ENCODE data around the gene GPD1.
"Not testable (repeated sequence)": the region's sequence is repeated elsewhere in the genome, so short reads cannot be mapped to it uniquely, and the experiment has no call there.

GPD1 gene

DNA sequence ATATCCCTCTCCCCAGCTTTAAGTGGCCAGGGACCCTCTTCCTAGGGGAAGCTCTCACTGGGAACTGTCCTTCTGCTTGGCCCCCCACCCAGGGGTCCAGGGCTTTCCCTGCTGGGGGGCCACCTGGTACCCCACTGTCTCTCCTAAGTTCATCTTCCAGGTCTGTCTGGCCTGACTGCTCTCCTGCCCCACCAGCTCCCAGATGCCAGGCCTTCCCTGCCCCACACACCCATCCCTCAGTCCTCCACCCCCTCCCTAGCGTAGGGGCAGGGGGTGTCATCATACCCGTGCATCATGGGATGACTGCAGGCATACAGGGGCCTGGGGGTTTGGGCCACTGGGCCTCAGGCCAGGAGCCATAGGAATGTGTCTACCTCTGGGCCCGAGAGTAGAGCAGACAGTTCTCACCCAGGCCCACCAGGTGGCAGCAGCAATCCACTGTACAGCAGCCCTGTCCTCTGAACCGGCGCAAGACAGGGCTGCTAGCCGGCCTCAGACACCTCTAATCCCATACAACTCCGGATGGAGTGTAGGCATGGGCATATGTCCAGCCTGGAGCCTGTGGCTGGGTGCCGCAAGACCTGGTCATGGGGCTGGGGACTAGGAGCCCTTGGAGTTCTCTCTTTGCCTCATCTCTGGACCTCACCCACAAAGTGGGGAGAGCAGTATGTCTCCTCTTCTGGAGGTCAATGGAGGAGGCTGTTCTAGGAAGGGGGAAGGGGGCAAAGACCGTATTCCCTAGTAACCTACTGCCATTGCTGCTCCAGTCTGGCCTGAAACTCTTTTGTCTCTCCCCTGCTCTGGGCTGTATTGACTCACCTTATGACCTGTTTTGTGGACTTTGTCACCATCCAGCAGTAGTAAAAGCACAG lies 28.6 kb upstream of the GPD1 start:
- peak; percentile 43 for DNase-seq

DNA sequence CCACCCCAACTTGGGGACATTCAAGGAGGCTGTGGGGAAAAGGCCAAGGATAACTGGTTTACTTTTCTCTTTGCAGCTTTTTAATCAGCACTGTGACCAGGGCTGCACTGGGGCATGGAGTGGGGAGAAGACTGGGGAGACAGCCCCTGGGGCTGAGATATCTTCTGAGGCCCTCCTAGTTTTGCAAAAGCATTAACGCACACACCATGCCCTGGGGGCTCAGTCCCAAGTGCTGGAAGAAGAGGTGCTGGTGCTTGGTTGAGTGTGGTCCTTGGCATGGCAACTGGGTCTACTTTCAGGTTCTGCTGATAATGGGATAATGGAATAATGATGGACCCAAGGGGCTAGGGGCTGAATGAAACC lies 28.0 kb upstream of the GPD1 start:
- no peak for DNase-seq

DNA sequence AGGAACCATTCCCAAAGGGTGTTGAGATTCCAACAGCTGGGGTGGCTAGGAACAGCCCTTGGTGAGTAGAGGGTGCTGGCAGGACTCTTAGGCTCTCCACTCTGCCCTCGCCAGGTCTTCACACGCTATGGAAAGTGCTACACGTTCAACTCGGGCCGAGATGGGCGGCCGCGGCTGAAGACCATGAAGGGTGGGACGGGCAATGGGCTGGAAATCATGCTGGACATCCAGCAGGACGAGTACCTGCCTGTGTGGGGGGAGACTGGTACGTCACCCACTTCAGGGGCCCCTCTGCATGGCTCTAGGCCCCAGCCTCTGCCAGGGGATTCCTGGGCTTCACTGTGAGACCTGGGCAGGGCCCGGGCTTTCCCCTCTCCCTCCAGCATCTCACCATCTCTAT lies 26.7 kb upstream of the GPD1 start:
- no peak for DNase-seq

DNA sequence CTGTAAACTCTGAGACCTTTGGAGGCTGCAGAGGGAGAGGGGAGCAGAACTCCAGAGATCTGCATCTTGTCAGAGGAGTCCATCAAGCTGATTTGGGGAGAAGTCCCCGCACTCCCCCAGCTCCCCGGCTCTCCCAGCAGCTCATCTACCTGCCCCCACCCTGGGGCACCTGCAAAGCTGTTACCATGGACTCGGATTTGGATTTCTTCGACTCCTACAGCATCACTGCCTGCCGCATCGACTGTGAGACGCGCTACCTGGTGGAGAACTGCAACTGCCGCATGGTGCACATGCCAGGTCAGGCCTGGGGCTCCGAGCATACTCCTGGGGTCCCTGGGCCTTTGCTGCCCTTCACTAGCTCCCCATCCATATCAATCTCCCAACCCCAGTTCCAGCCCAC lies 25.5 kb upstream of the GPD1 start:
- no peak for DNase-seq

DNA sequence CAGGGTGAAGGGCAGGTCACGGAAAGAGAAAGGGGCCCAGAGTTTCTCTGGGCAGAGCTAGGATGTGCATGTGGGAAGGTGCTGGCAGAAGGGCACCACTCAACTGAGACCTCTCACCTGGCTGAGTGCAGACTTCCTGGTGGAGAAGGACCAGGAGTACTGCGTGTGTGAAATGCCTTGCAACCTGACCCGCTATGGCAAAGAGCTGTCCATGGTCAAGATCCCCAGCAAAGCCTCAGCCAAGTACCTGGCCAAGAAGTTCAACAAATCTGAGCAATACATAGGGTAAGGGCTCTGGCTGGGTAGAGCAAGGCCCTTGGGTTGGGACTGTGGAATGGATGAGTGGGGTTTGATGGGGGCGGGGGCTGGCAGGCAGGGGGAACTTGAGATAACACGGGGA lies 24.0 kb upstream of the GPD1 start:
- DNase-seq: no peak

DNA sequence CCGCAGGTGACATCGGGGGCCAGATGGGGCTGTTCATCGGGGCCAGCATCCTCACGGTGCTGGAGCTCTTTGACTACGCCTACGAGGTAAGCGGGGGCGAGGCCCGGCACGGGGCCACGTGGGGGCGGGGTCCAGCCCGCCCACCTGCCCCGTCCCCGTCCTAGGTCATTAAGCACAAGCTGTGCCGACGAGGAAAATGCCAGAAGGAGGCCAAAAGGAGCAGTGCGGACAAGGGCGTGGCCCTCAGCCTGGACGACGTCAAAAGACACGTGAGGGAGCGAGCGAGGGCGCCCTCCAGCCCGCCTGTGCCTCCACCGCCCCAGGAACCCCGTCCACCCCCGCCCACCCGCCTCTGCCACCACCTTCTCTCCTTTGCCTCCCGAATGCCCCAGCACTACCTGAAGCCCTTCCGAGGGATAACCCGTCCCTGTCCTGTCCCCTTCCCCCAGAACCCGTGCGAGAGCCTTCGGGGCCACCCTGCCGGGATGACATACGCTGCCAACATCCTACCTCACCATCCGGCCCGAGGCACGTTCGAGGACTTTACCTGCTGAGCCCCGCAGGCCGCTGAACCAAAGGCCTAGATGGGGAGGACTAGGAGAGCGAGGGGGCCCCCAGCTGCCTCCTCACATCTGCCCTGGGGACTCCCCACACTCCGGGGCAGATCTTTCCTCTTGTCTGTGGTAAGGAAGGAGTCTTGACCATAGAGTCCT lies 22.6 kb upstream of the GPD1 start:
- no peak for DNase-seq

DNA sequence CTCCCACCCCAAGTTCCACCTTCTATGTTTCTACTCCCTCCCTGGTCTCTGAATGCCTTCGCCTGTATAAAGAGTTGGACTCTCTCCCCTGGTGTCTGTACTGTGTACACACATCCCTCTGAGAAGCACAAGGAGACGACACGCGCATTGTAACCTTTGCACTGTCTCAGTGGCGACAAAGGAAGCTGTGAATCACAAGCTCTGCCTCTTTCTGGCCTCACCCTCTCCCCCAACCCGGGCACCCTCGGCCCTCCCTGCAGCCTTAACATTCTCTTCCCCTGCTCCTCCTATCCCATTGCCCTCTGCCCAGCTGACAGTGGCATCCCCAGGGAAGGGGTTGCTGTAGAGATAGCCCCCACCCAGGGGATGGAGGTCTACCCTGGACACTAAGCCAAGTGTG lies 21.2 kb upstream of the GPD1 start:
- no peak for DNase-seq

DNA sequence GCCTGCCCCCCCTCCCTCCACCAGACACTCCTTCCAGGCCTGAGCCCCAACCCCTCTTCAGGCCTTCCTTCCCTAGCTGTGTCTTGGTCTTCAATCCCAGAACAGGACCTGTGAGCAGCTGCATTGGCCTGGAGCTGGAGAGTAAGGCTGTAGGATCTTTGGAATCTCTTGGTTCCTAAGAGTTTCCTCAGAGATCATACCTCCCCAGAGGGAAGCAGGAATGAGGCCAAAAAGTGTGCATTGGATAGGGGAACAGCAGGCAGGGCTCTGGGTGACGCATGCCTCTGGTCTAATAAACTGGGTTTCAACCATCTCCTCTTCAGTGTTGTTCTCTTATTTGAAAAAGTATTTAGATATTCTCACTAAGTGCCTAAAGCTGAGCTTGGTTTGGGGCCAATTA lies 20.5 kb upstream of the GPD1 start:
- DNase-seq: no peak

DNA sequence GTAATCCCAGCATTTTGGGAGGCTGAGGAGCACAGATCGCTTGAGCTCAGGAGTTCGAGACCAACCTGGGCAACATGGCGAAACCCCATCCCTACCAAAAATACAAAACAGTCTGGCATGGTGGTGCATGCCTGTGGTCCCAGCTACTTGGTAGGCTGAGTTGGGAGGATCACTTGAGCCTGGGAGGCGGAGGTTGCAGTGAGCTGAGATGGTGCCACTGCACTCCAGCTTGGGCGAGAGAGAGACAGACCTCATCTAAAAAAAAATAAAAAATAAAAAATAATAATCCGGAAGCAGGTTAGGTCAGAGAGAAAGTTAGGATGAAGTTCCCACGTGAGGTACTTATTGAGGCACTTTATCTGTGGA lies 19.4 kb upstream of the GPD1 start:
- not testable (repeated sequence) for DNase-seq

DNA sequence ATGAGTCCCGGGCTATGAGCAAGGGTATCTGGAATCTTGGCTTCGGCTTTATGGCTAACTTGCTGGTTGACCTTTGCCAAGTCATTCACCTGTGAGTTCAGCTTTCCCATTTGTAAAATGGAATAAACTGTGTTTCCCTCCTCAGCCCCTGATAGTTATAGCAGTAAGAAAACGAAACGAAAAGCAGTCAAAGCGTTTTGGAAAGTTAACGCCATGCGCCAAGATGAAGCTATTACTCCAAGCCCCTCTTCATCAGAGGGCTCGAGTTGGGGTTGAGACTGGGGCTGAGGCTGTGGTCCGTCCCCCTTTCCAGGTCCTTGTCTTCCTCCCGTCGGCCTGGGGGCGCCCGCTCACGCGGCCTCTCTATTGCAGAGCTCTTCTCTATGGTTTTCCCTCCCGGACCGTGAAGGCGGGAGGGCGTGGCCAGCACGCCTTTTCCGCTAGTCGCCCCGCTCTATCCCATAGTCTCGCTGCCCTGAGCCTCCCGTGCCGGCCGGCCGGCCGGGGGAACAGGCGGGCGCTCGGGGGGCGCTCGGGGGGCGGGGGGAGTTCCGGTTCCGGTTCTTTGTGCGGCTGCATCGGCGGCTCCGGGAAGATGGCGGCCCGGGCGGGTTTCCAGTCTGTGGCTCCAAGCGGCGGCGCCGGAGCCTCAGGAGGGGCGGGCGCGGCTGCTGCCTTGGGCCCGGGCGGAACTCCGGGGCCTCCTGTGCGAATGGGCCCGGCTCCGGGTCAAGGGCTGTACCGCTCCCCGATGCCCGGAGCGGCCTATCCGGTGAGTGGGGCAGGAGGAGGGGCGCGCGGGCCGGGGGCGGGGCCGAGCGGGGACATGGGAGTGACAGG lies 18.8 kb upstream of the GPD1 start, which contains the start of gene SMARCD1:
Gene SMARCD1, plus strand, starts transcription at position 568 of the 840 bp plus-strand sequence. Its CDS starts 28 bp downstream, at position 596.
- DNase-seq: peak; percentile 96

DNA sequence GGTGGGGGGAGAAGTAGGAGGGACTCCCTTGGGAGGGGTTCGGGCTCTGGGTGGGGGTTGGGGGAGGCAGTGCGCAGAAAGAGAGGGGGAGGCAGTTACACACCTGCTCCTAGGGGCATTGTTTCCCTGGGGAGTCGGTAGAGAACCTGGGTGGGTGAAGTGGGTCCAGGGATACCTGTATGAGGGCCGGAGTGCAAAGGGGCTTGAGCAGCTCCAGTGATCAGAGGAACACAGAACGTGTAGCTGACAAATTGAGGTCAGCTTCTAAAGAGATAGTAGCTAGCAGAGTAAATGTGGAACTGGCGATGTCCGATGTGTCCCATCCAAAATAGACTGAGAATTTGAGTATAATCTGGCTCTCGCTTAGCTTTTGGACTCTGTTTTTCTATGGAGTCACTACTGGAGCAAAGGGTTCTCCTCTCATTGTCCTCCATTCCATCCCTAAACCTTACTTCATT lies 18.2 kb upstream of the GPD1 start:
- DNase-seq: no peak

DNA sequence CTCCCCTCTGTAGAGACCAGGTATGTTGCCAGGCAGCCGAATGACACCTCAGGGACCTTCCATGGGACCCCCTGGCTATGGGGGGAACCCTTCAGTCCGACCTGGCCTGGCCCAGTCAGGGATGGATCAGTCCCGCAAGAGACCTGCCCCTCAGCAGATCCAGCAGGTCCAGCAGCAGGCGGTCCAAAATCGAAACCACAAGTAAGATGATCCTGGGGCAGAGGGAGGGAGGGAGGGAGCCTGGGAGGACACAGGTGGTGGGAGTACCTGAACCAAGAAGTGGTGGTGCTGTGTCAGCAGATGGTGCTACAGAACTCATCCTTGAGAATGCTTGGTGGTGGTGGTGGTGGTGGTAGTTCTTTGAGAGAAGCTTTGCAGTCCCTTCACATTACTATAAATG lies 17.7 kb upstream of the GPD1 start:
- DNase-seq: no peak

DNA sequence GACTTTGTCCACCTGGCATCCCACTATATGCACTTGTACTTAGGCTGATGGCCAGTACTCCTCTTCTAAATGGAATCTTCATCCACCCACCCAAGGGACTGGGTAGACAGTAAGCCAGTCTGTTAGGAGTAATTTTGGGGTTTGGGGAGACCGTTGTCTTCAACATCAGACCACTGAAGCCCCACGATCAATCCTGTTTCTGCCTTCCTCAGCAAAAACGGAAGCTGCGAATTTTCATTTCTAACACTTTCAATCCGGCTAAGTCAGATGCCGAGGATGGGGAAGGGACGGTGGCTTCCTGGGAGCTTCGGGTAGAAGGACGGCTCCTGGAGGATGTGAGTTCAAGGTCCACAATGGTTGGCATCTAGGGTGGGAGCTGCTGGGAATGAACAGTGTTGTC lies 16.7 kb upstream of the GPD1 start:
- DNase-seq: no peak

DNA sequence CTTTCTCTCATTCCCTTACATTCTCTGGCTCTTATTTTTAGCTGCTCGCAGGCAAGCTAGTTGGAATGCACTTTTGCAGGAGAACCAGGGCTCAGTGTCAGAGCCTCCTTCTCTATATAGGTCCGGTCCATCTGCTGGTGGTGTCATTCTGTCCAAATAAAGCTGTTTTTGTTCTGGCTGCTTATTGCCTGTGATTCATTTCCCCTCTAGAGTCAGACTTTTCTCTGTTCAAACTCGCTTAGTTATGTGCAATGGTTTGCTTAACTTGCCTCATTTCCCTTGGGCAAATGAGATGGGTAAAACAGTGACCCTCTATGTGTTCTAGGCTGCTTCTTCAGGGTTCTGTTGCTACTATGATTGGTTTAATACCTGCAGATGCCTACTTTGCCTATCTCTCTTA lies 15.8 kb upstream of the GPD1 start:
- DNase-seq: no peak

DNA sequence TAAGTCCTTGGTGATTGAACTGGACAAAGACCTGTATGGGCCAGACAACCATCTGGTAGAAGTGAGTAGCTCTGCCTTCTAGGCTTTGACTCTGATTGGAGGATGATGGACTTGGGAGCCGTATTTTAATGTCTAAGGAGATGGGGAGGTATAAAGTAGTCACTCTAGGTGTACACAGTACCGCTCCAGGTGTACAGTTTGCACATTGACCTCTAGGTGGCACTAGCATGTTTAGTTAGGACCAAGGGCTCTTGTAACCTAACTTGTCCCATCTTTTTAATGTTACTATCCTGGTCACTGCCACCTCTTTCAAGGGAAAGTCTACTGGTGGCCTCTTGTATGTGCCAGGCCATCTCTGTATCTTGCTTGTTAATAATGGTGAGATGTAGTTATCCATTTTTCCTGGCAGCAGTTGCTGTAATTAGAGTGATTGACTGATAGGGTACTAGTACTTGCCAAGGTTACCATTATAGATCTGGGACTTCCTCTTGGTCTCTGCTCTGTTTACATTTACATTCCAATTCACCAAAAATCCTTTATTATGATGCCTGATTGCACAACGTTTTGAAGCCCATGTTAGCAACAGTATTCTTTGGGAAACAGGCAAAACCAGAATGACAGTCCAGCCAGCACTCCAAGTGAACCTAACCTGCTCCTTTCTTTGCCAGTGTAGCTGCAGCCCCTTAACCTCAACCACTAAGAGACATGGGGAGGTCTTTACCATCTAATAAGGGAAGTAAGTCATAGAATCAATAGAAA lies 15.1 kb upstream of the GPD1 start:
- DNase-seq: peak; percentile 46

DNA sequence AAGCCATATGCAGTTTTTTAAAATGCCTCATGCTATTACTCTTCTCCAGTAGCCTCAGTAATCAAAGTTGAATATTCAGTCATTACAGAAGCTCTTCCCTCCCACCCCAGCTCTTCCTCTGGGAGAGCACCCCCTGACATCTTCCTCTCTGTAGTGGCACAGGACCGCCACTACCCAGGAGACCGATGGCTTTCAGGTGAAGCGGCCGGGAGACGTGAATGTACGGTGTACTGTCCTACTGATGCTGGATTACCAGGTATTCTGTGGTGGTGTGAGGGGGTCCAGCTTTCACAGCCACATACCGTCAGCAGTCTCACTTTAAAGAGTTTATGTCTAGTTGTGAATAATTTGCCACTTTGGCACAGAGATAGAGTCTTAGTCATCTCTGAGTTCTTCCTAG lies 14.1 kb upstream of the GPD1 start:
- DNase-seq: no peak

DNA sequence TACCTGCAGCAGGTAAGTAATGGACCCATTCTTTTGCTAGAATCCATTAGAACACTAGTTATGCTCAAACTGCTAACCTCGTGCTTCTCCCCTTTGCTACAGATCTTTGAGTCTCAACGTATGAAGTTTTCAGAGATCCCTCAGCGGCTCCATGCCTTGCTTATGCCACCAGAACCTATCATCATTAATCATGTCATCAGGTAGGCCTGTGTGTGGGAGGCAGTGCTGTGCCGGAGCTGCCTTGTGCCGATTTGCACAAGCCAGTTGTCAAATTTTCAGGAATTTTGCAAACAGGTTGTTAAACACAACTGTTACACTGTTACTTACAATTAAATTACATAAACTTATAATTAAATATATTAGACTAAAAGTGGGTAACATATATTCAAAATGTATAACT lies 13.4 kb upstream of the GPD1 start:
- no peak for DNase-seq

DNA sequence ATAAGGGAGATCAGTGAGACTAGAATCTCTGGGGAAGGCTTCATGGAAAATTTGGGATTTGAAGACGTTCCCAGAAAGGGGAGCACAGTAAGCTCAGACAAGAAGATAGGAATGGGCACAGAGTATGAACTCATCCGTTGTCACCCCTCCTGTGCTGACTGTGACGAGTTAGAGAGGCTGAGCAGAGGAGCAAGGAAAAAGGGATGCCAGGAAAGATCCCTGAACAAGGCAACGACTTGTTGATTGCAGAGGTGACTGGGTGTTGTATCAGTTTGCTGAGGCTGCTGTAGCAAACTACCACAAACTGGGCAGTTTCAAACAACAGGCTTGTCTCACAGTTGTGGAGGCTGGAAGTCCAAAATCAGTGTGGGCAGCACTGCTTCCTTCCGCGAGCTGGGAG lies 5.9 kb upstream of the GPD1 start:
- no peak for DNase-seq

DNA sequence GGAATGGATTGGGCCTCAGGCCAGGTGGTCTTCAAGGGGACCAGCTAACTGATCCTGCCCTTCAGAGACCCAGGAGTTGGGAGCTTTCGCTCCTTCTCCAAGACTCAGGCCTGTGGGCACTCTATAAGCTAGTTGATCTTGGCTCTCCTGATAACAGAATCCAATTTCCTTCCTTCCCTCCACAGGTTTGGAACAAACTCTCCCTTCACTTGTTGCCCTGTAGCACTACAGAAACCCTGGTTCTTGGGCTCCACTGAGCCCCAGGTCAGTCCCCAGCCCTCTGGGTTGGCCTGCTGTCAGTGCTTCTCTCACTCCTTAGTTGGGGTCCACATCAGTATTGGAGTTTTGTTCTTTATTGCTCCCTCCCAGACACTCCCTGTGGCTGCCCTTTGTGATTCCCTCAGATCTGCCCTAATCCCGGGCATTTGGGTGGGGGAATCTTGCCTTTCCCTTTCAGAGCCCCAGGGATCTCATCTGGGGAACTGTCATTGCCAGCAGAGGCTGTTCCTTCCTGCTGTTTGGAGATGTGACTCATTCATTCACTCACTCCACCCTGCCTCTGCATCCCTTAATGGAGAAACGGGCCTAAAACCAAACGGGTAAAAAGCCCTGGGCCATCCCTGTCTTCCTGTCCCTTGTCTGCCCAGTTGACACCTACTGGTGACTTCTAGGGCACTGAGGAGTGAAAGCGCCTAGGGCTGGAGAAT lies 4.4 kb upstream of the GPD1 start:
- no peak for DNase-seq

DNA sequence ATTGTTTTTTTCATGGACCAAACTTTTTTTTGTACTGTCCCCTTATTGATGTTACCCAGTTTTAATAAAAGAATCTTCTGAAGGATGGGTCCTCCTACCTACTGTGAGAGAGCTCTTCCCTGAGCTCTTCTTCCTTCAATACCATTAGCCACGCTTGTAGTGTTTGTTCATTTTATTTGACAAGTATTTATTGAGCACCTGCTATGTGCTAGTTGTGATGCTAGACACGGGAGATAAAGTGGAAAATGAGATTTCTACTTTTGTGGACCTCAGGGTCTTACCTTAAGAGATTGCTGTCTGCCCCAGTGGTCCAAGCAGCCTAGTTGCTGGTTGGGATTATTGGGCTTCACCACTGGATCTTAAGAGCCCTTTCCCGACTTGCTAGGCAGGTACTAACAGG lies 3.2 kb upstream of the GPD1 start:
- DNase-seq: no peak

DNA sequence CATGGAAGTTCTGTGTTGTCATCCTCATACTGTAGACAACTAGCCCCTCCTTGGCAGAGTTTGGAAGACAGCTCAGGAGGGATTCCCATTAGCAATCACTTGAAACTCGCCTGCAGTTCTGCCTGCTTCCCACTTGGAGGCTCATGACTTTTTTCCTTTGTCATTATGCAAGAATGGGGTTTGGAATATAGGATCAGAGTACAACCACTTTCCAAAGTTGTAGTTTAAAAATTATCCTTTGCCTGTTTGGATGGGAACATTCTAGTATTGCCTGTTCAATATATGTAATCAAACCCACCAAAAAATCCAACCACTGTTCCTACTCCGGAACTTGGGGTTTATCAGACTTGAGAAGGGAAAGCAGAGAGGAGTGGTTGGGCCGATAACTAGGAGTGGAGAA lies 2.1 kb upstream of the GPD1 start:
- no peak for DNase-seq

DNA sequence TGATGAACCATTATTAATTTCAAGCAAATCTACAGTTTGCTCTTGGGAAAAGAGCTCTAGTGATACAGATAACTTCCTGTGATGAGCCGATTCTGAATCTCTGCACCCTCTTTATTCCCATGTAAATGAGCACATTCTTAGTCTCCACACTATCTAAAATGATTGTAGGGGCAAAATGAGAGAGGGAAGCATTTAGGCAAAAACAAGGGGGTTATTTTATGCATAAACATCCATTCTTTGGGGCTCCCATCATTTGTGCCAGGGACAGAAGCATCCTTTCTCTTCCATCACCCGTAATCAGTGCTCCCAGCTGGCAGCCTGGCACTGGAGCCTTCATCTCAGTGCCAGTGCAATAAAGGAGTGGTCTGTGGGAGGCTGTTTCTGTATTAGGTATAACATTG lies 1.7 kb upstream of the GPD1 start:
- no peak for DNase-seq
